ENCODE results near the gene UGT2B7. TPM values are rescaled to one million over a fixed set of nuclear protein-coding genes. Genes with fewer than 3 reads are reported as not detected.

UGT2B7 gene
- total RNA-seq, 1 donor from 2014 or later: 1.1 TPM

- no peaks in the 10 kb centered on the region for H3K36me3 Mint-ChIP-seq (ENCODE audit: insufficient read depth)
- H3K4me1 Mint-ChIP-seq (ENCODE audit: low read depth): no peaks in the 10 kb centered on the region
- H3K9me3 Mint-ChIP-seq (ENCODE audit: low read depth): peaks cover 6% of the 10 kb centered on the region
- H3K27ac Mint-ChIP-seq: no peak overlapping the region
- DNase-seq (ENCODE audit: low spot score, unreplicated experiment): no peak
- no peak for TF ChIP-seq CTCF (IDR thresholded peaks at IDR 0.05; ENCODE audit: unreplicated experiment)
- H3K27me3 Mint-ChIP-seq: no peaks in the 10 kb centered on the region
- H3K4me3 Mint-ChIP-seq (ENCODE audit: low read depth): no peak overlapping the region
Observed at GRCh38 chr4:69071286-69071685, 25.0 kb upstream of the UGT2B7 start.

GRCh38 chr4:69073375-69073774 is 22.9 kb upstream of the UGT2B7 start:
- no peak for TF ChIP-seq CTCF (IDR thresholded peaks at IDR 0.05; ENCODE audit: unreplicated experiment)
- no peaks in the 10 kb centered on the region for H3K27me3 Mint-ChIP-seq
- H3K4me3 Mint-ChIP-seq (ENCODE audit: low read depth): no peak overlapping the region
- no peak for DNase-seq (ENCODE audit: low spot score, unreplicated experiment)
- peaks cover 3% of the 10 kb centered on the region for H3K36me3 Mint-ChIP-seq (ENCODE audit: insufficient read depth)
- no peak overlapping the region for H3K27ac Mint-ChIP-seq
- H3K9me3 Mint-ChIP-seq (ENCODE audit: low read depth): peaks cover 19% of the 10 kb centered on the region
- H3K4me1 Mint-ChIP-seq (ENCODE audit: low read depth): no peaks in the 10 kb centered on the region

- TF ChIP-seq CTCF (IDR thresholded peaks at IDR 0.05; ENCODE audit: unreplicated experiment): no peak
- no peak for DNase-seq (ENCODE audit: low spot score, unreplicated experiment)
- H3K36me3 Mint-ChIP-seq (ENCODE audit: insufficient read depth): peaks cover 5% of the 10 kb centered on the region
- H3K9me3 Mint-ChIP-seq (ENCODE audit: low read depth): peaks cover 22% of the 10 kb centered on the region
- H3K27me3 Mint-ChIP-seq: no peaks in the 10 kb centered on the region
- H3K4me1 Mint-ChIP-seq (ENCODE audit: low read depth): no peaks in the 10 kb centered on the region
- H3K4me3 Mint-ChIP-seq (ENCODE audit: low read depth): no peak overlapping the region
- H3K27ac Mint-ChIP-seq: no peak overlapping the region
Observed at GRCh38 chr4:69075061-69075792, 21.0 kb upstream of the UGT2B7 start.

GRCh38 chr4:69078852-69079251 is 17.4 kb upstream of the UGT2B7 start:
- H3K27me3 Mint-ChIP-seq: no peaks in the 10 kb centered on the region
- H3K27ac Mint-ChIP-seq: no peak overlapping the region
- no peaks in the 10 kb centered on the region for H3K4me1 Mint-ChIP-seq (ENCODE audit: low read depth)
- no peak overlapping the region for H3K4me3 Mint-ChIP-seq (ENCODE audit: low read depth)
- no peak for DNase-seq (ENCODE audit: low spot score, unreplicated experiment)
- peaks cover 5% of the 10 kb centered on the region for H3K36me3 Mint-ChIP-seq (ENCODE audit: insufficient read depth)
- TF ChIP-seq CTCF (IDR thresholded peaks at IDR 0.05; ENCODE audit: unreplicated experiment): no peak
- peaks cover 27% of the 10 kb centered on the region for H3K9me3 Mint-ChIP-seq (ENCODE audit: low read depth)

- peaks cover 20% of the 10 kb centered on the region for H3K9me3 Mint-ChIP-seq (ENCODE audit: low read depth)
- H3K4me3 Mint-ChIP-seq (ENCODE audit: low read depth): no peak overlapping the region
- no peak overlapping the region for H3K27ac Mint-ChIP-seq
- H3K4me1 Mint-ChIP-seq (ENCODE audit: low read depth): no peaks in the 10 kb centered on the region
- no peak for DNase-seq (ENCODE audit: low spot score, unreplicated experiment)
- no peaks in the 10 kb centered on the region for H3K27me3 Mint-ChIP-seq
- TF ChIP-seq CTCF (IDR thresholded peaks at IDR 0.05; ENCODE audit: unreplicated experiment): no peak
- H3K36me3 Mint-ChIP-seq (ENCODE audit: insufficient read depth): no peaks in the 10 kb centered on the region
Observed at GRCh38 chr4:69088473-69088872, 7.8 kb upstream of the UGT2B7 start.
